ENCODE data around the gene WNK3.

The WNK3 gene

DNA sequence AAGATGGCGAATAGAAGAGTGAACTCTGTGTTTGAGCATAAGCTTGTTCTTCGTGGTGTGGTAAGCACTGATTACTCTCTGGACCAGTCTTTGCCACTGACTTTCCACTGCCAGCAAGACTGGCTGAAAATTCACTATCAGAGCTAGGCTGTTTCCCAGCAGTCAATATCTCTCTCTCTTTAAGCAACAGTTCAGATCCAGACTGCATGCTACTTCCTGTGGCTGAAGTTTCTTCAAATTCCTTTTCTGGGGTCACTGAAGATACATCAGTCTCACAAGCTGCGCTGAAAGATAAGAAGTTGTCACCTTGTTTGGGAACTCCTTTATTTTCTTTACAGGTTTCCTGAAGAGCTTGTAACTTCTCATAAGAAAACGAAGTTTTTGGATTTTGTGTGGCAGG is 120.8 kb downstream of the WNK3 start:
- no peak for DNase-seq

DNA sequence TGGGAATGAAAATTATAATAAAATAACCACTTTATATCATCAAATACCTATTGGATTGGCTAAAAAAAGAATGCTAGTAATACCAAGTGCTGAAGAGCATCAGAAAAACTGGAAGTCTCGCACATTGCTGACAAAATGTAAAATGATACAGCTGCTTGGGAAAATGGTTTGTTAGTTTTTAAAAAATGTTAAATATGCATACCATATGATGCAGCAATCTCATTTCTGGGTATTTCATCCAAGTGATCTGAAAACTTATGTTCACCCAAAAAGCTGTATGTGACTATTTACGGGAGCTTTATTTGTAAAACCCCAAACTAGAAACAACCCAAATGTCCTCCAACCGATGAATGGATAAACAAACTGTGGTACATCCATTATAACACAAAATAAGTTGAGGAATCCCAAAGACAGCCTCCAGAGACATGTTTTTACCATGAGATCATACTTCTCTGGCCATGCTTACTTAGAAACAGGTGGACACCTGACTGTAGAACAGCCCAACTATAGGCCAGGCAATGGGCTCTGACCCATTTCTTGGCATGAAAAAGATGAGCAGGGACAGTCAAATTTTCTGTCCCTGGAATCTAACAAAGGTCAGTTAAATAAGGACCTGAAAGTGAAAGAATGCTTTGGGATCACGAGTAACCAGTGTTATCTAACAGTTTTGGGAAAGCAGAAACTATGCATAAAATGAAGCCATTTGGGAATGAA is 127.3 kb downstream of the WNK3 start:
- no peak for DNase-seq

- no peak for DNase-seq
These were observed 134.3 kb downstream of the WNK3 start for GRCh38 chrX:54223581-54223980.

GRCh38 chrX:54213603-54214002 is 144.2 kb downstream of the WNK3 start:
- no peak for DNase-seq

DNA sequence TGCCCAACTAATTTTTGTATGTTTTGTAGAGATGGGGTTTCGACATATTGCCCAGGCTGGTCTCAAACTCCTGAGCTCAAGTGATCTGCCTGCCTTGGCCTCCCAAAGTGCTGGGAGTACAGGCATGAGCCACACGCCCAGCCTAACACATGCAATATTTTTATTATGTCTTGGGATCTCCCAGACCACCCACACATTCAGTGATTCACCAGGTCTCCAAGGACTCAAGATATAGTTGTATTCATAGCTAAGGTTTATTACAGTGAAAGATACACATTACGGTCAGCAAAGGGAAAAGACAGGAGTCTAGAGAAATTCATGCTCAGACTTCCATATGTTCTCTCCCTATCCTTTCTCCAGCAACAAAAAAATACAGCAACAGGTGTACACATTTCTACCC is 149.3 kb downstream of the WNK3 start:
- no peak for DNase-seq

GRCh38 chrX:54198262-54198661 is 159.6 kb downstream of the WNK3 start:
- no peak for DNase-seq

- no peak for DNase-seq
These were observed 162.8 kb downstream of the WNK3 start for GRCh38 chrX:54194982-54195588.

- DNase-seq: no peak
These were observed 164.6 kb downstream of the WNK3 start for GRCh38 chrX:54193085-54193821.

GRCh38 chrX:54184474-54184873 is 173.4 kb downstream of the WNK3 start:
- DNase-seq: no peak

DNA sequence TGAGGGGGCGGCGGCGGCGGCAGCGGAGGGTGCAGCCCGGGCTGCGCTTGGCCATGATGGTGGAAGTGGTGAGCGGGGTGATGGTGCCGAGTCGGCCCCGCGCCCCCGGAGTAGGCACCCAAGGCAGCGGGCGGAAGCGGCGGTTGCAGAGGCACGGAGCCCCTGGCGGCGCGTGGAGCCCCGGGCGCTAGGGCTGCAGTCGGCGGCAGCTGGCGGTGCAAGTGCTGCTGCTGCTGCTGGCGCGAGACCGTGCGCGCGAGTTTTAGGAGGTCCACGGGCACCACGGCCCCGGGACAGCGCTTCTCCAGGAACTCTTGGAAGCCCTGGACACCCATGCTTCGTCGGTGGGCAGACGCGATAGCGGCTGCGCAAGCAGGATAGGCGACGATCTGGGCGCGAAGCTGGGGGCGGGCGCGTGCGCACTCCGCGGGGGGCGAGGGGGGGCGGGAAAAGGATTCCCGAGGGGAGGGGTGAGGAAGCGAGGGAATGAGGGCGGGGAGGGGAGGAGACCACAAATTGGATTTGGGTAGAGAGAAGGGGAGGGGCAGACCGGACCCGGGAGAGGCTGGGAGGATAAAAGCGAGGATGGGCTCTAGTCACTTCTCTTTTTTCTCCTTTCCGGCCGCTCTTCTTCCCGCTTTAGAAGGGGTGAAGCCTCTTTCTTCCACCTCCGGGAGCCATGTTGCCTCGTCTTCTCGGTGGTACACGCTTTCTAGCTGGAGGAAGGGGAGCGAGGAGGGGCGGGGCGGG is 174.8 kb downstream of the WNK3 start, which contains the start of gene FAM120C:
Gene FAM120C, minus strand, starts transcription at position 391 of the 750 bp plus-strand sequence. Its CDS starts 56 bp downstream, at position 335.
- DNase-seq: peak; percentile 60

GRCh38 chrX:54182194-54182863 is 175.5 kb downstream of the WNK3 start:
- no peak for DNase-seq

DNA sequence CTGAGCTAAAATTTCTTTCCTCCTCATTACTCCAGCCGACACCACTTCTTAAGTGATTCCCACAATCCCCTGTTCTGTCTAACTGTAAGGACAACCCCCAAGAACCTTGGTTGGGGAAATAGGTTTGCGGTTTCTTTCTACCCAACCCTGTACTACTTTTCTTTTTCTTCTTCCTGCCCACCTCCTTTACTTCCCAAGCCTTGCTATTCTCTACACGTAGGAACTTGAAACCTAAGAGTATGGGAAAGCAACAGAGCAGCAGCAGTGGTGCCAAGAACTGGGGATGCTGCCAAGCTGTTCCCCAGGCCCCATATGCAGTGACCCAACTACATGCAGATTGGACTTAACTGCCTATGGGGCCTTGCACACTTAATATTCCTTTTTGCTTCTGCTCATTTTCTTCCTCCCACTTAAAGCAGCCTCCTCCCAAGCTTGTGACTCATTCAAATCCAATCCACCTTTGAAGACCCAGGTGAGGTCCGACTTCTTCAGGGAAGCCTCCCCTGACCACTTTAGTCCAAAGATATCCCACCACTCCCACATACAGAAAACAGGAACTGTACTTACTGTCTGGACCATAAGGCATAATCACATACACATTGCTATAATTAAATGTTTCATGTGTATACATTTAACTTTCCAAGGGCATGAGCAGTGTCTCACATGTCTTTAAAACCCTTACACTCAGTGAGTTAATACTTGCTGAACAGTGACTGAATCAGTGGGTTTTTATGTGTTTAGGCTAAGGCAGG is 176.5 kb downstream of the WNK3 start:
- no peak for DNase-seq

- DNase-seq: no peak
These were observed 177.4 kb downstream of the WNK3 start for GRCh38 chrX:54180403-54180802.

DNA sequence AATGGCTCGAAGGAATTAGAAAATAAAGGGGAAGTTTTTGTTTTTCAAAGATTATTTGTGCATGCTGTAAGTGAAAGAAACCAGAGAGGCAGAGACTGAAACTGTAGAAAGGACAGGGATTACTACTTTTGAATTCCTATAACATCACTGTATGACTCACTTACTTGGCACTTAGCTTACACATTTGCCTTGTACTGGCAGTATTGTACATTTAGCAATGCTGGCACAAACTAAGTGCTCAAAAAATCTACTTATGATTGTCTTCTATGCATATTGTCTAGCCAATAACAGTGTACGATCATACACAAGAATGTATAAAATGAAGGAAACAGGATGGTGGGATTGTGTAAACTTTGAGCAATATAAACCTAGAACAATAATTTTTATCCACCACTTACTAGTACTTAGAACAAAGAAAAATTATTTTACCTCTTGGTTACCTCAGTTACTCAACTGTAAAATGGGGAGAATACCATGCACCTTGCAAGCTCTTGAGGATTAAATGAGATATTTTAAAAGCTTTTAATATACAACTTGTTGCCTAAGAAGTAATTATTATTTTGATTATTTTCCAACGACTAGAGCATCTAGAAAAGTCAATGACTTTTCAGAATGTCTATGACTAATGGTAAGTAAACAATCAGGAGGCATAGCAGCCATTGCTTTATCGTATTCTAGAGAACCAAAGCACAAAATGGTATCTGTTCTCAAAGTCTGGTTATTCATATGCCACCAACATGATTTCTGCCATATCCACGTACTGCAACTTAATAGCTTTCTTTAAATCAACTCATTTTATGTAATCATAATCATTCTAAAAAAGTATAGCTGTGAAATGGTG is 179.5 kb downstream of the WNK3 start:
- DNase-seq: no peak

DNA sequence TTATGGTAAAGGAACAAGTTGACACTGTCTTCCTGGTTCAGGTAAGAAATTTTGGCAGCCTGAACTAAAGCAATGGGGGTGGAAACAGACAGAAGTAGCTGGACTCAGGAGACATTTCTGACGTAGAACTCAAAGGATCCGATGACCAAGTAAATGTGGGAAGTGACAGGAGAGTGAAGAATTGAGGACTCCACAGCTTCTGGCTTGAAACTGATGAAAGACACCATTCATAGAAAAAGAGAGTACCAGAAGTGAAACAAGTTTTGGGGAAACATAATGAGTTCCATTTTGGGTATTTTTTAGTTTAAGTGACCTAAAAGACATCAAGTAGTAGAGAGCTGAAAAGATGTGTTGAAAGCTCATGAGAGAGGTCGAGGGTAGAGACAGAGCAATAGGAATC is 180.5 kb downstream of the WNK3 start:
- no peak for DNase-seq

GRCh38 chrX:54173791-54174190 is 184.1 kb downstream of the WNK3 start:
- no peak for DNase-seq

- DNase-seq: no peak
These were observed 185.4 kb downstream of the WNK3 start for GRCh38 chrX:54172455-54172854.

GRCh38 chrX:54171527-54172250 is 186.2 kb downstream of the WNK3 start:
- DNase-seq: no peak

GRCh38 chrX:54171091-54171490 is 186.8 kb downstream of the WNK3 start:
- DNase-seq: no peak

DNA sequence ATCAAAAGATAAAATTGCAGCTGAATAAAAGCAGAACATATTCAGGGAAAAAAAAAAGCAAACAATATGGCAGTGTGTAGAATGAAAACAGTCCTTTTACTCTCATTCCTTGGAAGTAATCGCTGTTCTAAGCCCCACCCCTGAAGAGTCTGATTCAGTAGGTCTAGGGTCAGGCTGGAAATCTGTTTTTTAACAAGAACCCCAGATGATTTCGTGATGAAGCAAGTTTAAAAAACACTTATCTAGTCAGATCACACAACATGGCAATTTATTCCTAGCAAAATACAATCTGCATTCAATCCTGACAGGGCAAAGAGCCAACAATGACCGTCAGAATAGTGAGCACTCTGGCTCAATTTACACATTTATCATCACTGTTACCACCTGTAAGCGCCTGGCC is 190.9 kb downstream of the WNK3 start:
- no peak for DNase-seq

All from DMS153 (cell line).